NAMALWA (cell line): Measurements from ENCODE around the gene MC4R.

ENCODE experiments used
- DNase-seq: peaks from one replicate; pipeline ENCODE4 v3.0.0-alpha.2; 2015; ENCODE audit warnings: low spot score

MC4R gene

GRCh38 chr18:60327880-60328279, 44.7 kb downstream of the MC4R start:
- DNase-seq, result no peak

GRCh38 chr18:60322591-60322990, 50.0 kb downstream of the MC4R start:
- DNase-seq, result no peak
